Measurements from ENCODE around the gene SUB1.

The SUB1 gene

GRCh38 chr5:32646061-32646969 is 61.0 kb downstream of the SUB1 start:
- no peak for DNase-seq

GRCh38 chr5:32651088-32651487 is 65.7 kb downstream of the SUB1 start:
- no peak for DNase-seq

- DNase-seq, result no peak
Measured at GRCh38 chr5:32651638-32652037, 66.3 kb downstream of the SUB1 start.

Data from T-helper 9 cell (primary cell).